ENCODE measurements around the gene PDK2.
"Not testable (repeated sequence)": the region's sequence is repeated elsewhere in the genome, so short reads cannot be mapped to it uniquely, and the experiment has no call there.

The PDK2 gene

GRCh38 chr17:50059256-50059655 is 35.9 kb upstream of the PDK2 start:
- DNase-seq = no peak

GRCh38 chr17:50059759-50060273 is 35.3 kb upstream of the PDK2 start:
- no peak for DNase-seq

GRCh38 chr17:50060951-50061712 is 34.0 kb upstream of the PDK2 start:
- no peak for DNase-seq

GRCh38 chr17:50061713-50062045 is 33.5 kb upstream of the PDK2 start:
- not testable (repeated sequence) for DNase-seq

GRCh38 chr17:50062293-50063243 is 32.6 kb upstream of the PDK2 start:
- no peak for DNase-seq

GRCh38 chr17:50063561-50064252 is 31.4 kb upstream of the PDK2 start:
- no peak for DNase-seq

- DNase-seq = no peak
Measured at GRCh38 chr17:50064253-50065001, 30.7 kb upstream of the PDK2 start.

- DNase-seq = no peak
Measured at GRCh38 chr17:50065056-50065455, 30.1 kb upstream of the PDK2 start.

GRCh38 chr17:50066995-50067394 is 28.2 kb upstream of the PDK2 start:
- no peak for DNase-seq

- DNase-seq = no peak
Measured at GRCh38 chr17:50067996-50068395, 27.2 kb upstream of the PDK2 start.

GRCh38 chr17:50070908-50071680 is 24.1 kb upstream of the PDK2 start:
- no peak for DNase-seq

GRCh38 chr17:50071692-50072091 is 23.5 kb upstream of the PDK2 start:
- DNase-seq = no peak

- DNase-seq = no peak
Measured at GRCh38 chr17:50072130-50072529, 23.0 kb upstream of the PDK2 start.

- DNase-seq = no peak
Measured at GRCh38 chr17:50072925-50073324, 22.2 kb upstream of the PDK2 start.

GRCh38 chr17:50074227-50074626 is 20.9 kb upstream of the PDK2 start:
- DNase-seq = no peak

GRCh38 chr17:50075446-50076032 is 19.6 kb upstream of the PDK2 start:
- DNase-seq = no peak

- DNase-seq = no peak
Measured at GRCh38 chr17:50076221-50076590, 18.9 kb upstream of the PDK2 start.

GRCh38 chr17:50076591-50077235 is 18.4 kb upstream of the PDK2 start:
- DNase-seq = no peak

GRCh38 chr17:50078430-50078829 is 16.7 kb upstream of the PDK2 start:
- no peak for DNase-seq

- DNase-seq = peak; percentile 24
Measured at GRCh38 chr17:50079334-50080095, 15.6 kb upstream of the PDK2 start.

All from NCI-H510A (cell line).